ENCODE results near the gene YPEL1.
"Not testable (repeated sequence)": the region's sequence is repeated elsewhere in the genome, so short reads cannot be mapped to it uniquely, and the experiment has no call there.

The YPEL1 gene

DNA sequence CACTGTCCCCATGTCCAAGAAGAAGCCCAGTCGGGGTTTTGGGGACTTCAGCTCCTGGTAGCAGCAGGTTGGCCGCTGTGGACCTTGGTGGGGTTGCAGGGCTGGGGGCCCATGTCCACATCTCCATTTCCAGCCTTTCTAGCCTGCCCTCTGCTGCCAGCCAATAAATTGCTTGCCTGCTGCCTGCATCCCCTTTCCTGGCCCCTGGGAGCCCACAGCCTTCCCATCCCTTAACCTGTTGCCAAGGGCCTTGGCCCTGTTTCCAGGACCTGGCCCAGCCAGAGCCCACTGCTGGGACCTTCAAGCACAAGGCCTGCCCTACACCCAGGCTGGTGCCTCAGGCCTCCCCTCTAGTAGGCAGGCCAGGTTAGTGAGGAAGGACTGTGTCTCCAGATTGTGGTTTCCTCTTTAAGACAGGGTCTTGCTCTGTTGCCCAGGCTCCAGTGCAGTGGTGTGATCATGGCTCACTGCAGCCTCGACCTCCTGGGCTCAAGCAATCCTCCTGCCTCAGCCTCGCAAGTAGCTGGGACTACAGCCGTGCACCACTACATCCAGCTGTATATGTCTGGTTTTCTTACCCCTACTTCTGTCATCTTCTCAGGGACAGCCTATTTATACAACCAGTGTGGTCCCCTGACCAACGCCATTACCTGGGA lies 40.0 kb downstream of the YPEL1 start:
- Histone ChIP-seq H3K9me3 (ENCODE audit: control insufficient read depth, low read length) (no peaks in the 10 kb centered on the region), H3K9ac (ENCODE audit: low read length) (no peak overlapping the region), H3K36me3 (ENCODE audit: control insufficient read depth, insufficient read depth, low read length, severe bottlenecking) (peaks cover 49% of the 10 kb centered on the region), H3K27me3 (replicated peaks; ENCODE audit: control insufficient read depth, insufficient read depth, low read length) (no peaks in the 10 kb centered on the region), H3K4me1 (ENCODE audit: control insufficient read depth, insufficient read depth, low read length) (peaks cover 9% of the 10 kb centered on the region), H3K4me3 (ENCODE audit: low read length) (no peak overlapping the region)
- DNase-seq (ENCODE audit: low read depth): no peak

DNA sequence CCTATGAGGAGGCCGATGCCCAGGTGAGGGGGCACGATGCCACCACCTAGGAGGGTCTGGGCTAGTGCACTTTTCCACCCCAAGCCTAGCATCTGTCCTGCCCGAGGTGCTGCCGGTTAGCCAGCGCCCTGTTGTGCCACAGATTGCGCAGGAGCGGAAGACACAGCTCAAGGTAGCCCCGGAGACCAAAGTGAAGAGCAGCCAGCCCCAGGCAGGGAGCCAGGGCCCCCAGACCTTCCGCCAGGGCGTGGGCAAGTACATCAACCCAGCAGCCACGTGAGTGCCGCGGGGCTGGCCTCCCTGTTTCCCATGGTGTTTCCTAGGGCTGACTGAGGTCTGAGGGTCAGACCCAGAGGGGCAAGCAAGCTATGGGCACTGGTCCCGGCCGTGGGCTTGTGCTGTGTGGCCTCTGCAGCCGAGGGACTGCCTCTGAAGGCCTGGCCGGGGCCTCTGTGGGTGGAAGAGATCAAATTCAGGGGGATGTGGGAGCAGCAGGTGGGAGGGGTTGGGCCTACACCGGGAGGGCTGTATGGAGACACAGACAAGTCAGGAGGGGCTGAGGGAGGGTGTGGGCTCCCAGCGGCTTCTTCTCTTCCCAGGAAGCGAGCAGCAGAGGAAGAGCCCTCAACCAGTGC lies 40.7 kb downstream of the YPEL1 start:
- DNase-seq (ENCODE audit: low read depth): no peak
- Histone ChIP-seq H3K4me1 (ENCODE audit: control insufficient read depth, insufficient read depth, low read length) (peaks cover 9% of the 10 kb centered on the region), H3K4me3 (ENCODE audit: low read length) (no peak overlapping the region), H3K36me3 (ENCODE audit: control insufficient read depth, insufficient read depth, low read length, severe bottlenecking) (peaks cover 49% of the 10 kb centered on the region), H3K9me3 (ENCODE audit: control insufficient read depth, low read length) (no peaks in the 10 kb centered on the region), H3K9ac (ENCODE audit: low read length) (no peak overlapping the region), H3K27me3 (replicated peaks; ENCODE audit: control insufficient read depth, insufficient read depth, low read length) (no peaks in the 10 kb centered on the region)

DNA sequence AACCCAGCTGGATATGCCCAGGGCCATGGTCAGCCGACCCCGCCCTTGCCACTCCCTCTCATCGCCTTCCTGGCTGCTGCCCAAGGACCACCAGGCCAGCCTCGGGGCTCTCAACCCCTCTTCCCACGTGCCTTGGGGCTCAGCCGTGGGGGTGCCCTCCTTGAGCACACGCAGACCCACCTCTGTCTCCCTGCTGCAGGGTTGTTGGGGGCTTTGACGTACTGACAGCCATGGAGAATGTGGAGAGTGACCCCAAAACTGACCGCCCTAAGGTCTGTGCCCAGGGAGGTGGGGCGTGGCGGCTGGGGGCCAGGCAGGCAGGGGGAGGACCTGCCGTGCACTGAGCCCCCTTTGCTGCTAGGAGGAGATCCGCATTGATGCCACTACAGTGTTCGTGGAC lies 41.2 kb downstream of the YPEL1 start:
- Histone ChIP-seq H3K36me3 (ENCODE audit: control insufficient read depth, insufficient read depth, low read length, severe bottlenecking) (peaks cover 49% of the 10 kb centered on the region), H3K9me3 (ENCODE audit: control insufficient read depth, low read length) (no peaks in the 10 kb centered on the region), H3K4me3 (ENCODE audit: low read length) (no peak overlapping the region), H3K27me3 (replicated peaks; ENCODE audit: control insufficient read depth, insufficient read depth, low read length) (no peaks in the 10 kb centered on the region), H3K4me1 (ENCODE audit: control insufficient read depth, insufficient read depth, low read length) (peaks cover 9% of the 10 kb centered on the region), H3K9ac (ENCODE audit: low read length) (no peak overlapping the region)
- no peak for DNase-seq (ENCODE audit: low read depth)

DNA sequence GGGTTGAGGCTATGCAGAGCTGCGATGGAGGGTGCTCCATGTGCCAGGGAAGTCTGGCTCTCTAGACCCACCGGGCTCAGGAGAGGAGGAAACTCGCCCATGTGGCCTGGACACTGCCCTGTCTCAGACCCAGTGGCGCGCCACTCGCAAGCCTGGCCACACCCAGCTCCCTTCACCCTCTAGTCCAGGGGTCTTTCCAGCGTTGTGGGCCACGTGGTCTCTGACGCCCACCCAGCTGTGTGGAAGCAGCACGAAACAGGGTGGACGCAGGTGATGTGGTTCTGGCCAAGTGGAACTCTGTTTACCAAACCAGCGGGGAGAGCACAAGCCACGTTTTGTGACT lies 41.6 kb downstream of the YPEL1 start:
- Histone ChIP-seq H3K4me1 (ENCODE audit: control insufficient read depth, insufficient read depth, low read length) (peaks cover 8% of the 10 kb centered on the region), H3K36me3 (ENCODE audit: control insufficient read depth, insufficient read depth, low read length, severe bottlenecking) (peaks cover 49% of the 10 kb centered on the region), H3K9ac (ENCODE audit: low read length) (no peak overlapping the region), H3K9me3 (ENCODE audit: control insufficient read depth, low read length) (no peaks in the 10 kb centered on the region), H3K4me3 (ENCODE audit: low read length) (no peak overlapping the region), H3K27me3 (replicated peaks; ENCODE audit: control insufficient read depth, insufficient read depth, low read length) (no peaks in the 10 kb centered on the region)
- no peak for DNase-seq (ENCODE audit: low read depth)

DNA sequence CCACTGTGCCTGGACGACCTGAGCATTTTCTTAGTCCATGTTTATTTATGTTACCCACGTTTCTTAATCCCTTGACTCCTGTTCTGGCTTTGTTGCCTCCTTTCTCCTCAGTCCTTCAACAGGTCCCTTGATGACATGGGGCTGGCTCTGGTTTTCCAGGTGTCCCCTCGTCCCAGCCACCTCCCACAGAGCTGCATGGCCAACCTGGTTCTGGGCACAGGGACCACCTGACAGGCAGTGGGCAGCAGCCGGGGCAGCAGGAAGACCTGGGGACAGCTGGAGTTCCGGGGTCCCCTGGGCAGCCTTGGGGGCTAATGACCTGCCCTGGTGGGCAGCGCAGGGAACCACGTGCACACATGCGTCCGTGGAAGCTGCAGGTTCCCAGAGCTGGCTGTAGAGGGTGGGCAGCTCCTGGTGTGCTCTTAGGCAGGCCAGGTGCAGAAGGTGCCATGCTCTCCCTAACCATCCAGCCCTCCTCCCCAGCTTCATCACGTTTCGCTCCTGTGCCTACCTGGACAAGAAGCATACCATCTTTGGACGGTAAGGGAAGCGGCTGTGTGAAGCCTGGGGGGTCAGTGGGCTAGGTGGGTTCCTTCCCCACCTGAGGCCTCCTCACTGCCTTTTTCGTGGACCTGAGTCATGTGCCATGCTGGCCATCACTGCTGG lies 42.1 kb downstream of the YPEL1 start:
- H3K9ac ChIP-seq (ENCODE audit: low read length): no peak overlapping the region
- DNase-seq (ENCODE audit: low read depth): no peak
- no peak overlapping the region for H3K4me3 ChIP-seq (ENCODE audit: low read length)
- H3K27me3 ChIP-seq (replicated peaks; ENCODE audit: control insufficient read depth, insufficient read depth, low read length): no peaks in the 10 kb centered on the region
- no peaks in the 10 kb centered on the region for H3K9me3 ChIP-seq (ENCODE audit: control insufficient read depth, low read length)
- H3K36me3 ChIP-seq (ENCODE audit: control insufficient read depth, insufficient read depth, low read length, severe bottlenecking): peaks cover 49% of the 10 kb centered on the region
- peaks cover 3% of the 10 kb centered on the region for H3K4me1 ChIP-seq (ENCODE audit: control insufficient read depth, insufficient read depth, low read length)

DNA sequence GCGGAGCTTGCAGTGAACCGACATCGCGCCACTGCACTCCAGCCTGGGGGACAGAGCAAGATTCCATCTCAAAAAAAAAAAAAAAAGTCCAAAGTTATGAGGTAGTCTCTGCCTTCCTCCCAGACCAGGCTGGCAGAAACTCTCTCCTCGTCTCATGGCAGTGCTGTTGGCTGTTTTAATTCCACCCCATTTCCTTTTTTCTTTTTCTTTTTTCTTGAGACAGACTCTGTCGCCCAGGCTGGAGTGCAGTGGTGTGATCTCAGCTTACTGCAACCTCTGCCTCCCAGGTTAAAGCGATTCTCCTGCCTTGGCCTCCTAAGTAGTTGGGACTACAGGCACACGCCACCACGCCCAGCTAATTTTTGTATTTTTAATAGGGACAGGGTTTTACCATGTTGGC lies 42.7 kb downstream of the YPEL1 start:
- not testable (repeated sequence) for H3K27me3 ChIP-seq (replicated peaks; ENCODE audit: control insufficient read depth, insufficient read depth, low read length); DNase-seq (ENCODE audit: low read depth); H3K9ac ChIP-seq (ENCODE audit: low read length); H3K4me3 ChIP-seq (ENCODE audit: low read length); H3K4me1 ChIP-seq (ENCODE audit: control insufficient read depth, insufficient read depth, low read length); H3K9me3 ChIP-seq (ENCODE audit: control insufficient read depth, low read length)
- H3K36me3 ChIP-seq (ENCODE audit: control insufficient read depth, insufficient read depth, low read length, severe bottlenecking): peaks cover 52% of the 10 kb centered on the region

DNA sequence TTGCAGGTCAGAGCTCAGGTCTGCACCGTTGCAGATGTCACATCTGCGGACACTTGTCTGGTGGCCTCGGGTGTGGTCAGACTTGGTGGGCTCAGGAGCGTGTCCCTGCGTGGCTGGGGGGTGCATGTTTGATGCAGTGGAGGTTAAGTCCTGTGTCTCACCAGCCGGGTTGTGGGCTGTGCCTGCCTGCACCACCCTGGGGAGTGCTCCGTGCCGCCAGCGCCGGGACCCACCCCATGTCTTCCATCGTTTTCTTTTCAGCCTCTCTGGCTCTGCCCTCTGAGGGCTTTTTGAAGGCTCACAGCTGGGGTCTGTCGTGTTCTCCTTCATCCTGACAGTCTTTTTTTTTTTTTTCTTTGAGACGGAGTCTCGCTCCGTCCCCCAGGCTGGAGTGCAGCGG lies 43.8 kb downstream of the YPEL1 start:
- Histone ChIP-seq H3K27me3 (replicated peaks; ENCODE audit: control insufficient read depth, insufficient read depth, low read length) (no peaks in the 10 kb centered on the region), H3K9me3 (ENCODE audit: control insufficient read depth, low read length) (no peaks in the 10 kb centered on the region), H3K9ac (ENCODE audit: low read length) (no peak overlapping the region), H3K36me3 (ENCODE audit: control insufficient read depth, insufficient read depth, low read length, severe bottlenecking) (peaks cover 50% of the 10 kb centered on the region), H3K4me1 (ENCODE audit: control insufficient read depth, insufficient read depth, low read length) (no peaks in the 10 kb centered on the region), H3K4me3 (ENCODE audit: low read length) (no peak overlapping the region)
- DNase-seq (ENCODE audit: low read depth): no peak

DNA sequence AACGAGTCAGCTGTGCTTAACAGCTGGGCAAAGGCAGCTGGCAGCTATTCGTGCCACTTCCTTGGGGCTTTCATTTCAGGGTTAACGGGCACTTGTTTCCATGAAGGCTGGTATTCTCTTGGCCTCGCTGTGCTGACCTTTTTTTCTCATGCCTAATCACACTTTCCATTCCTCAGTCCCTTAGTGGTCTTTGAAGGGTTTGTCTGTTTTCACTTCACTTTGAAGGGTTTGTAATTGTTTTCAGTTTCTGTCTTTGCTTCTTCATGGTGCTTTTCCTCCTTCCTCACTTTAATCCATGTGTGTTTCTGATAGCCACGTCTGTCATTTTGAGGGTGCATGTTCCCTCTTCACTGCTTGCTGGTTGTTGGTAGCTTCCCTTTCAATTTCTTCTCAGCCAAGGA lies 45.2 kb downstream of the YPEL1 start:
- Histone ChIP-seq H3K9me3 (ENCODE audit: control insufficient read depth, low read length) (no peaks in the 10 kb centered on the region), H3K36me3 (ENCODE audit: control insufficient read depth, insufficient read depth, low read length, severe bottlenecking) (peaks cover 46% of the 10 kb centered on the region), H3K4me3 (ENCODE audit: low read length) (no peak overlapping the region), H3K4me1 (ENCODE audit: control insufficient read depth, insufficient read depth, low read length) (no peaks in the 10 kb centered on the region), H3K9ac (ENCODE audit: low read length) (no peak overlapping the region), H3K27me3 (replicated peaks; ENCODE audit: control insufficient read depth, insufficient read depth, low read length) (no peaks in the 10 kb centered on the region)
- no peak for DNase-seq (ENCODE audit: low read depth)

DNA sequence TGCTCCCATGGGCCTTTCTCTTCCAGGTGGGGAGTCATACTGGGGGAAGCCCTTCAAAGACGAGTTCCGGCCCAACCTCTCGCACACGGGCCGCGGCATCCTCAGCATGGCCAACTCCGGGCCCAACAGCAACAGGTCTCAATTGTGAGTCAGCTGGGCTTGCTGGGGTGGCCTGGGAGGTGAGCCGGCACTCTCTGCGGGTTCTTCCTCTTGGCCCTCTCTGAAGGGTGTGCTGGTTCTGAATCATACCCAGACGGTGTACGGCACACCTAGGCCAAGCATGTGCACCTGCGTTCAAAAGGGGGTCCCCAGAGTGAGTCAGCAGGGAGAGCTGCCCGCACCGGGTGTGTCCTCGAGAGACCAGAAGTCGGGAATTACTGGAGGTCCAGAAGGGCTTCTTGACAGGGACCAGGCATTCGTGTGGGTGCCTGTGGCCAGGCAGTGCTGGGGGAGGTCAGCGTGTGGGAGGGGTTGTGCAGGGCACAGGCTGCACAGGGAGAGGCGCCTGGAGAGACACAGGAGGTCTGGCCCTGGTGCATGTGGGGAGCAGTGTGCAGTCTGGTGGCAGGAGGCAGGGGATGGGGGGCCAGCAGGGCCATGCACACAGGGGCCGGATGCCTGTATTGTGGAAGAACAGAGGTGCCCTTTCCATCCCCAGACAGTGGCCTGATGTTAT lies 46.8 kb downstream of the YPEL1 start:
- DNase-seq (ENCODE audit: low read depth): no peak
- H3K36me3 ChIP-seq (ENCODE audit: control insufficient read depth, insufficient read depth, low read length, severe bottlenecking): peaks cover 42% of the 10 kb centered on the region
- no peaks in the 10 kb centered on the region for H3K9me3 ChIP-seq (ENCODE audit: control insufficient read depth, low read length)
- no peaks in the 10 kb centered on the region for H3K4me1 ChIP-seq (ENCODE audit: control insufficient read depth, insufficient read depth, low read length)
- H3K9ac ChIP-seq (ENCODE audit: low read length): no peak overlapping the region
- H3K27me3 ChIP-seq (replicated peaks; ENCODE audit: control insufficient read depth, insufficient read depth, low read length): no peaks in the 10 kb centered on the region
- H3K4me3 ChIP-seq (ENCODE audit: low read length): no peak overlapping the region

DNA sequence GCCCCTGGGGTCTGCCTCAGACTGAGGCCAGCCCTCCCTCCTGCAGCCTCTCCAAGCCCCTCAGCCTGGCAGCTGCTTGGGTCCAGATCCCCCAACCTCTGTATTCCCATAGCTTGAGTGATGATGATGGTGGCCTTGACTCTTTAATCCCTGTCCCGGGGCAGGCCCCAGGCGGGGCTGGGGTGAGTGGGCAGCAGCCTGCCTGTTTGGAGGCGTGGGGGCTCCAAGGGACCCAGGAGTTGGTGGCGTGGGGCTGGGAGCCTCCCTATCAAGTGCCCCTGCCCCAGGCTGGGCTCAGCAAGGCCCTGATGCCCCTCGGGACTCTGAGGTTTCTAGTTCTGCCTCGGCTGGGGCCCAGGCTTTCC lies 47.3 kb downstream of the YPEL1 start:
- H3K9ac ChIP-seq (ENCODE audit: low read length): no peak overlapping the region
- no peaks in the 10 kb centered on the region for H3K27me3 ChIP-seq (replicated peaks; ENCODE audit: control insufficient read depth, insufficient read depth, low read length)
- no peak for DNase-seq (ENCODE audit: low read depth)
- H3K4me1 ChIP-seq (ENCODE audit: control insufficient read depth, insufficient read depth, low read length): no peaks in the 10 kb centered on the region
- H3K4me3 ChIP-seq (ENCODE audit: low read length): no peak overlapping the region
- H3K9me3 ChIP-seq (ENCODE audit: control insufficient read depth, low read length): no peaks in the 10 kb centered on the region
- H3K36me3 ChIP-seq (ENCODE audit: control insufficient read depth, insufficient read depth, low read length, severe bottlenecking): peaks cover 39% of the 10 kb centered on the region

DNA sequence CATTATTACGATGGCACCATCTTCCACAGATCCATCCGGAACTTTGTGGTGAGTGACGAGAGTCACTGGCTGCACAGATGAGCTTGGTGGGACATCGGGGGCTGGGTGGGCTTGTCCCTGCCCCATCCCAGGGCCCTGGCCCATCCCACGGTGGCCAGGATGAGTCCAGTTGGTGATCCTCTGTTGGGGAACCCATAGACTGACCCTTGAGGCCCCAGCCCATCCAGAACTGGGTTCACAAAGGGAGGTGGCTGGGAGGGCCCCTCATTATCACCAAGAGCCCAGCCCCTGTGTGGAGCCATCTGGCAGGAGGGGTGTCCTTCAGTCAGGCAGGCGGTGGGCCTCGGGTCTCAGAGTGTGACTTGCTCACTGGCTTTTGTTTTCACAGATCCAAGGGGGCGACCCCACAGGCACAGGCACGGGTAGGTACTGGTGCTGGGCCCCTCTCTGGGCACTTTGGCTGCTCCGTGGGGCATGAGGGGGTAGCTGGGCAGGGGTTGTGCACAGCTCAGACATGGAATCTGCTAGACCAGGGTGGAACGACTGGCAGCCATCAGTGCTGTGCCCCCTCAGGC lies 47.8 kb downstream of the YPEL1 start:
- Histone ChIP-seq H3K9me3 (ENCODE audit: control insufficient read depth, low read length) (no peaks in the 10 kb centered on the region), H3K27me3 (replicated peaks; ENCODE audit: control insufficient read depth, insufficient read depth, low read length) (no peaks in the 10 kb centered on the region), H3K9ac (ENCODE audit: low read length) (no peak overlapping the region), H3K36me3 (ENCODE audit: control insufficient read depth, insufficient read depth, low read length, severe bottlenecking) (peaks cover 42% of the 10 kb centered on the region), H3K4me1 (ENCODE audit: control insufficient read depth, insufficient read depth, low read length) (no peaks in the 10 kb centered on the region), H3K4me3 (ENCODE audit: low read length) (no peak overlapping the region)
- DNase-seq (ENCODE audit: low read depth): no peak

Measured in adipocyte (in vitro differentiated cells).